ENCODE measurements around the gene C1QTNF3.
"Not testable (repeated sequence)": the region's sequence is repeated elsewhere in the genome, so short reads cannot be mapped to it uniquely, and the experiment has no call there.

The C1QTNF3 gene, protein sequence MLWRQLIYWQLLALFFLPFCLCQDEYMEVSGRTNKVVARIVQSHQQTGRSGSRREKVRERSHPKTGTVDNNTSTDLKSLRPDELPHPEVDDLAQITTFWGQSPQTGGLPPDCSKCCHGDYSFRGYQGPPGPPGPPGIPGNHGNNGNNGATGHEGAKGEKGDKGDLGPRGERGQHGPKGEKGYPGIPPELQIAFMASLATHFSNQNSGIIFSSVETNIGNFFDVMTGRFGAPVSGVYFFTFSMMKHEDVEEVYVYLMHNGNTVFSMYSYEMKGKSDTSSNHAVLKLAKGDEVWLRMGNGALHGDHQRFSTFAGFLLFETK

DNA sequence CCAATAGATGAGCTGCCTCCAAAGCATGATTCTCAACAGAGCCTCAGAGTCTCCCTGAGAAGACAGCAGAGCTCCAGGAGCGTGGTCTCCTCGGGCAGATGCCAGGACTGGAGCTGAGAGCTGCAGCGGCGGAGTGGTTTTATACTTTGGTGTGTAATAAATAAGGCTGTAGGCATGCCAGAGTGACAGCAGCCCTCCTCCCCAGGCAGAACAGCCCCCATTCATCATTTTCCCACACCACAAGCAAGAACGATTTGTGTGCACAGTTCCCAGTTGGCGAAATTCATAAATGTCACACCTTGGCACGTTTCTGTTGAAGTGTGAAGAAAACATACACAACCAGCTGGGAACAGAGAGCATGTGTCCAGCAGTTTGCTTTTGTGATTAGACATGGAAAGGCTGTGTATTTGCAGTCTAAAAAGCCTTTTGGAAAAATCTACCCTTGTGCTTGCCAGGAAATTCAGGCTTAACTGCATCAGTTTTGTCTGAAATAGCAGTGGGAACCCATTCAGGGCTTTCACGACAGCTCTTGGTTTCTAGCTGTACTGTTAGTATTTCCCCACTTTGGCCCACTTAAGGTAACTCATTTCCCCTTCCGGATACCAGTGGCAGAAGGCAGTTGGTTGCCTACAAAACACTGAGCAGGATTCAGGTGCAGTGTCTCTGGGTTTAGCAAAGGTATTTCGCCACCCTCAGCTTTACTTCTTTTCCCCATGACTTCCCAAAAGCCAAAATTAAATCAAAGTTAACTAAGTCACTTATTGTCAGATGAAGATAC, at the start of gene C1QTNF3:
C1QTNF3 (minus strand) TSS at position 115 of the 778 bp plus-strand sequence; CDS start at position 27, 88 bp downstream.
- DNase-seq (ENCODE audit: low spot score) = no peak

DNA sequence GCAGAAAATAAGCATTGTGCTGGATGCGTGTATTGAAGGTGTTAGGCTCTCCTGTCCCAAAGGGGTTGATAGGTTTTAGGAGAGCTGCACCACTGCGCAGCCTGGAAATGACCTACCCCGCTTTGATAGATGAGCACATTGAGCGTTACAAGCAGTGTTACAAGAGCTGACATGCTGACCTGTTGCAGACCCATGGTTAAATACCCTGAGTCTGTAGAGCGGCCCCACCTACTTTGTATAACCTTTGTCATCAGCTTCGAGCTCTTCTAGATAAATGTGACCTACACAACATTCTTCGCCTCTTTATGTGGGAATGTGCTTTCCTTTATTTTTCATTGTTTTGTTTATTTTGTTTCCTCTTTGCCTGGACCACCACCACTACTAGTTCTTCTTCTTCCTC, 48.0 kb upstream of the C1QTNF3 start:
- DNase-seq (ENCODE audit: low spot score) = not testable (repeated sequence)

DNA sequence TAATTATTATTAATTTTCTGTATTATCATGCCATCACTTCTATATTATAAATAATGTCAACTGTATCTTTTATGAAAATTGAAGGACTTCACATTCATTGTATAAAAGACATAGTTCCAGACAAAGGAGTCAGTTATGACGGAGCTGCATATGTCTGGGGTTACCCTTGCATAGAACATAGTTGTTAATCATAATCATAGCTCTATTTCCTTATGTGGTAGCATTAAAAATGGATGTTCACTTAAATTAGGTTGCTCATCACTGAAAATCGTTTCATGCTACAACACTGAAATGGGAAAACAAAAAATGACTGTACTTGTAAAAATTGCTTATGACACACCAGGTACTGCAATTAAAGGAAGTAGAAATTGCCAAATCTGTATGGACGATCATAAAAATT, 46.8 kb upstream of the C1QTNF3 start:
- DNase-seq (ENCODE audit: low spot score) = not testable (repeated sequence)

DNA sequence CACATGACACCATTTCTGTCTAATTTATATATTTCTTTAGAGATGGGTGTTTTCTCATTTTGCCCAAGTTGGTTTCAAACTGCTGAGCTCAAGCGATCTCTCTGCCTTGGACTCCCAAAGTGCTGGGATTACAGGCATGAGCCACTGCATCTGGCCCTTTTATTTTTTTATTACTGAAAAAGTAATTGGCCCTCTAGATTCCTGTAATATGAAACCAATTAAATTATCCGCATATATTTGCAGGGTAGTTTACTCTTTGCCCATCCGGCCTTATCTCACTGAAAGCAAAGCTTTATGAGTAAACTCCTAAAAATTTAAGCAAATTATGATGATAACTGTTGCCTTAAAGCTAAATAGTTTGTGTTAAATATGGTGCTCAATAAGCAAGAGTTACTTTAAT, 44.7 kb upstream of the C1QTNF3 start:
- not testable (repeated sequence) for DNase-seq (ENCODE audit: low spot score)

DNA sequence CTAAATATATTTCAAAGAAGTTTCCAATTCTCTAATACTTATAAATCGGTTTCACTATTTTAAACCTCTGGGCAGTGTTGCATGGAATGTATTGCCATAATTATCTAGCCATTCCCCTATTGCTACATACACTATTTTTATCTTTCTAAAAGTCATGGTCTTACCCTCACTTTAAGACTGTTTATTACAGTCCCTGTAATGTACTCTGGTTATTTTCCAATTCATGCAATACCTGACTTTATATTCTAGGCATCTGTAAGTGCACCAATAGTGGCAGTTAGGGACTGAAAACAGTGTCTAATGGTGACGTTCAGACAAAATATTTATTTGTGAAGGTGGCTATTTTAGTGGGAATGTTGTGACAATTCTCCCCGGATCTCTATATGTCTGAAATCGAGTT, 40.9 kb upstream of the C1QTNF3 start:
- DNase-seq (ENCODE audit: low spot score) = not testable (repeated sequence)

DNA sequence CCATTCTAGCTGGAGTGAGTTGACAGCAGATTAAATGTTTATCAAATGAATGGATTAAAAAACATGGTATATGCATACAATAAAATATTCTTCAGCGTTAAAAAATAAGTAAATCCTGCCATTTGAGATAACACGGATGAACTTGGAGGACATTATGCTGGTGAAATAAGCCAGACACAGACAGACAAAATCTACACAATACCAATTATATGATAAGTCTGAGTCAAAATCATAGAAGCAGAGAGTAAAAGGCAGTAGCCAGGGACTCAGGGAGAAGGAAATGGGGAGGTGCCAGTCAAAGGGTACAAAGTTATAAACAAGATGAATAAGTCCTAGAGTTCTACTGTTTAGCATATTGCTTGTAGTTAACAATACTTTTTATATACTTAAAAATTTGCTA, 36.5 kb upstream of the C1QTNF3 start:
- DNase-seq (ENCODE audit: low spot score) = not testable (repeated sequence)

DNA sequence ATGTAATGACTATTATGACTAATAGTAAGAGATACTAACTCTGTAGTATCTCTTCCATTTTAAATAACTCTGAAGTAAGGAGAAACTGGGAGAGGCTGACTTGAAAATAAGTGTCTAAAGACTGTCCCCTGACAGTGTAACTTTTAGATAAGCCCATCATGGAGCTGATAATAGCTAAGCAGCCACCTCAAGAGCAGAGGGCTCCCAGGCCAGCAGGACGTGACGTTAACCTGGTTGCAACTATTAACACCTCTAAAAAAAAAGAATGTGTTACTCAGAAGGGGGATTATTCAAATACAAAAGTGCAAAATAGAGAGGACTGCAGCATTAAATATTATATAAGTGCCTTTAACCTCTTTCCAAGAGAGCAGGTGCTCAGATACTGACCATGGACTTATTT, 34.6 kb upstream of the C1QTNF3 start:
- not testable (repeated sequence) for DNase-seq (ENCODE audit: low spot score)

DNA sequence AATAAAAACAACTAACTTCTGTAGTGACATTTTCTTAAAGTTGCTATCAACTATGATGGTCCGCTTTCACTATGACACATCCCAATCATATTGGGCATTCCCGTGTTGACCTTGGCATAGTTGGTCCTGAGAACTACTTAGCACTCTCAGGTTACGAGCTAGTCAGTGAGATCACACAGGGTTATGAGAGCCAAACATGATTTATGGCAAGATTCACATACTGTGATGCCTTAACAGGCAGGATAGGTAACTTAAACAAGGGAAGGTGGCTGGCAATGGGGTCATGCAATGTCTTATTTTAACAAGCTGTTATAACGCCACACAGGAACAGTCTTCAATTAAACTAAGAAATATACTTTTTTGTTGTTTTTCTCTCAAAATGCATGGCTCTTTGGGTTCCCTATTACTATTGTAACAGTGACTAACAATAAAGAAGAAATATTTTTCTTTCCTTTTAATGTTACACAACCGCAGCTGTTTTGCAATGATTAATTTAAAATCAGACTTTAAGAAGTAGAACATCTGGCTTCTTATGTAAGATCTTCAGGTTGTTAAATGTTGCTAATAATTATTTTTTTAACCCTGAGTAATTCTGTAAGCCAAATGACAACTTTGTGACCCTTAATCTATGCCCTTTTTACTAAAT, 33.8 kb upstream of the C1QTNF3 start:
- not testable (repeated sequence) for DNase-seq (ENCODE audit: low spot score)

DNA sequence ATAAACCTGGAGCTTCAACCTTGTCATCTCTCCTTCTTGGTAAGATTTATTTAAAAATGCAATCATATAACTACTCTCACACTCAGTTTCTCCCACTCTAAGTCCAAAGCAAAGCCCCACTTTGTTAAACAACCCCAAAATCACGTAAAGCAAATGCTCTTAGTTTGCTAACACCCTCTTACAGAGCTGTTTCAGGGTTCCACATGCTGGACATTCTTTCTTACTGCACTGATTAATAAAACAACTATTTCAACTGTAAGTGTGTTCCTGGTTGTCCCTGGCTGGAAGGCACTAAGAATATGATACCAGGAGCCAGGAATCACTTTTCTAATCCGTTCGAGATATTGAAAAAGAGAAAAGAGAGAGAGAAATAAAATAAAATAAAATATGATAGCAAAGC, 31.5 kb upstream of the C1QTNF3 start:
- not testable (repeated sequence) for DNase-seq (ENCODE audit: low spot score)

DNA sequence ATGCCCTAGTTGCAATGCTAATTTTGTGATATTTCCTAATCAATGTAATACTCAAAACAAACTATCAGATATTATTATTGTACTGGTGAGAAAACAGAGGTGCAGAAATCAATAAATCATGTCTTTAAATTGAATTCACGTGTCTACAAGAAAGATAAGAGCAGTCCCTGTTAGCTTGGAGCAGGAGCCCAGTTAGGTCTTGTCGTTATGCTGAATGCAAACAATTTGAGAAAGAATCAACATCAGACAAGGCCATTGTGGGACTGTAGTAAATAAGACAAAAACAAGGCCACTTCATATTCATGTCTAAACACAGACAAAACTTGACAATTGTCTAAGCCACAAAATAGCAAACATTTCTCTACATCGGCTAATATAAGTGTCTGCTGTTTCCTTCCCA, 31.1 kb upstream of the C1QTNF3 start:
- DNase-seq (ENCODE audit: low spot score) = not testable (repeated sequence)

DNA sequence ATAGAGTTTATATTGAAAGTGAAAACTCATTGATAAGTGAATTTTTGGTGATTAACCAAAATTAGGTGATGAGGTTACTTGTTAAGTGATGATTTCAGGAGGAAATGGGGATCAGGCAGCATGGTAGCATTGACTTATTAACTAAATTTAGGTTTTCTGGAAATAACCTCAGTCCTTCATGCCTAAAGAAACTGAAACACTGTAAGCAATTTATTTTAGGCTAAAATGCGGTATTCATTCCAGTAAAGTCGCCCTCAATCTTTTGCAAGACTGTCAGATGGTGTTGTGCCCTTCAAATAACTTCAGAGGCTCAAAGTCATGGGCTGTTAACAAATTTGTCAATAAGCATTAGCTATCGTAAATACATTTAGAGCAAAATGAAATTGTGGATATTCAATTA, 27.6 kb upstream of the C1QTNF3 start:
- DNase-seq (ENCODE audit: low spot score) = not testable (repeated sequence)

DNA sequence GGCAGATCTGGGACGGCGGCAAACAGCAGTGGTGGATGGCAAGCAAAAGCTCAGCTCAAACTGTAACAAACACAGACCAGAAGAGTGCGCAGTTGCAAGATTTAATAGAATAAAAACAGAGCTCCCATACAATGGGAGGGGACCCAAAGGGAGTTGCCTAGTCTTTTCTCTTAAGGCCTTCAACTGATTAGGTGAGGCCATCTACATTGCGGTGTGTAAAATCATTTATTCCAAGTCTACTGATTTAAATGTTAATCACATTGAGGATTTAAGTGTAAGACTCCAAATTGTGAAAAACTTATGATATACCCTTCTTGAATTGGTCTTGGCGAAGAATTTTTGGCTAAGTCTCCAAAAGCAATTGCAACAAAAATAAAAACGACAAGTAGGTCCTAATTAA, 21.6 kb upstream of the C1QTNF3 start:
- DNase-seq (ENCODE audit: low spot score) = no peak

DNA sequence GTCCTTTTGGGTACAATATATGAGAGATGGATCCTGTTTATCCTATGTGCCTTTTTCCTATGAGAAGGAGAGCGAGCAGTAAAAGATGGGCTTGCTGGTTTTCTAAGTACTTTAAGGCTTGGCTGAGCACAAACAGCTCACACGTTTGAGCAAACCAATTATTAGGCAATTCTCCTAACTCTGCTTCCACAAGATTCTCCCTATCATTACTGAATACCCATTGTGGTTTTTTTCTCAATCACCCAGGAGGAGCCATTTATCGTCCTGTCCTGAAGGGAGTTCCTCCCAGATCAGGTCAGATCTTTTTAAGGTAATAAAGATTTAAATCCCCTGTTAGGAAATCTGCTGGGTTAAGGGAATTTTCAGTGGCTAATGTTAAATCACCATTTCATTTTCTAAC, 19.4 kb upstream of the C1QTNF3 start:
- no peak for DNase-seq (ENCODE audit: low spot score)

DNA sequence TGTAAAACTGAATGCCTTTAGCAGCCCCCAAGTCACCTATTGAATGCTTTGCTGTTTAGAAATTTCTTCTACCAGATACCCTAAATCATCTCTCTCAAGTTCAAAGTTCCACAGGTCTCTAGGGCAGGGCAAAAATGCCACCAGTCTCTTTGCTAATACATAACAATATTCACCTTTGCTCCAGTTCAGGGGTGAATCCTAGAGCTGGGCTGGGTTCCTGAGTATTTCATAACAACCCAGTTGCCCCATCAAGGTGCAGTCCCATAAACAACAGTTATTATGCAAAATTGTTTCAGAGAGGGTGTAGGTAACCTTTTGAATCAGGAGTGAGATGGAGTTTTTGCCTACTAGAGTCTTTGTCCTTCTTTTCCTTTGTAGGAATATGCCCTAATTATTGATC, 19.0 kb upstream of the C1QTNF3 start:
- no peak for DNase-seq (ENCODE audit: low spot score)

DNA sequence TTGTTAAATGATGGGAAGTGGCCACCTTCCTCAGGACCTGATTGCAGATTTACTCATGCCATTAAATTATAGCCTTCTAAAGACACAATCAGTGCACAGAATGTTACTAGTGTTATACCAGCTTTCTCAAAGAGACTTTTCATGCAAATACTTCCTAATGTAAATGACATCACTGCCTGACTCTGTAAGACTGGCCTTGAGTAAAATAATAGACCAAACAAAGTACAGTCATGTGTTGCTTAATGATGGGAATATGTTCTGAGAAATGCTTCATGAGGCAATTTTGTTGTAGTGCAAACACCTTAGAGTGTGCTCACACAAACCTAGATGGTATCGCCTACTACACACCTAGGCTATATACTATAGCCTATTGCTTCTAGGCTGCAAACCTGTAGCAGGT, 17.0 kb upstream of the C1QTNF3 start:
- DNase-seq (ENCODE audit: low spot score) = no peak

DNA sequence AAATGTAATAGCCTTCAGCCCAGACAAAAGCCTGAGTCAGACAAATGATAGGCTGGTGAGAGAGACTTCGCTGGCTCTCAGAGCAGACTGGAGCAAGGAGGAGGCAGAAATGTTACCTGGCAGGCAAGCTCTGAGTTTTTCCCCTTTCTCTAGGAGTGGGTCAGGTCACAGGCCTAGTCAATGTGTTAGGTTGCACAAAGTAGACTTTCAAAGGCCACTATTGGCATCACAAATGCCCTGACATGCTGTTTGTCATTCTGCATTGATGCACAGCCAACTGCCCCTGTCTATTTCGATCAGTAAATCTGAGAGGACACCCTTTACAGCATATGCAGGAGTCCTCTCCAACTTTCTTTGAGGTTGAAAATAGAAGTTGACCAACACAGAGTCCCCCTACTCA, 15.5 kb upstream of the C1QTNF3 start:
- no peak for DNase-seq (ENCODE audit: low spot score)

DNA sequence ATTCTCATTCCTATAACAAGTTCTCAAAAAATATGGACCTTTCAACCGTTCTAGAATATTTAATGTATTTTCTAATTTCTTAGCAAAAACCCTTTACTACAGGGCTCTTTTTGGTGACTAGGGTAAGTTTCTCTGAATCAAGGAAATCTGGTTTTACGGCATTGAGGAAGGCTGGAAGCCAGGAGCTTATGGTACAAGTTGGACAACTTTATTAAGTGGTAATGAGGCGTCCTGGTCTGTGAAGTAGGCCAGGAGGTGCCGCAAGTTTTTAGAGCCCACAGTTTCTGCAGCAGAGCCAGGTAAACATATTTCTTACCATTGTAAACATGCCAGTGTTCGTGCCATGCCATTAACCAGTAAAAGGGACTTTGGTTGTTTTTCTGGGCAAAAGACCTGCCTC, 14.6 kb upstream of the C1QTNF3 start:
- no peak for DNase-seq (ENCODE audit: low spot score)

DNA sequence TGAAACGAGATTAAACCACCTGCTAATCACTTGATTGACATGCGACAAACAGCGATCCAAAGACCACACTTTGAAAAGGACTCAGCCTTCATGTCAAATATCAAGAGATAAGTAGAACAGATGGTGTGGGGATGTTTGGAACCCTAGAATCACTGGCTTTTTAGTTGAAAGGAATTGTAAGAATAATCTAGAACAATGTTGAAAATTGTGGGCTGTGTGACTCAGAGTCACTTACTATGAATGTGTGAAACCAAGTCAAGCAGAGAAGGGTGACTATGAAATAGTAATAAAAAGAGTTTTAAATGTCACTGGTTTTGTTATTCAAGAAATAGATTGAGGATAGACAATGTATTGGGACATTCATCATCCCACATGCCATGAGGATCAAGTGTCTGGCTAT, 14.1 kb upstream of the C1QTNF3 start:
- no peak for DNase-seq (ENCODE audit: low spot score)

DNA sequence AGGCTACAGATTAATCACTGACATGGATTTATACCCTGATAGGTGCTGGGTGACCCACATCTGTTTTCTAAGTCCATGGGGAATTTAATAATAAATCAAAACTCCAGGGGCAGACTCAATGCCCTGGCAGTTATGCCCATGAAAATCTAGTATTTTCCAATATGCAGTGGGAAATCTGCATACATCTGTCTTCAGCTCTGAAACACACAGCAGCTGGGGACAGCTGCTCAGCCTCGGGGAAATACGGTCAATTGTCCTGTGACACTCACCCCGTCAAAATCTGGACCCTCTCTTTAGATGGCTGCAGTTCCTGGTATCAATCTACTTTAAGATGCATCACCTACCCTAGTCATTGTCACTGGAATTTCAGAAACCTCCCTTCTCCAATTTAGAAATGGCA, 12.7 kb upstream of the C1QTNF3 start:
- DNase-seq (ENCODE audit: low spot score) = no peak

DNA sequence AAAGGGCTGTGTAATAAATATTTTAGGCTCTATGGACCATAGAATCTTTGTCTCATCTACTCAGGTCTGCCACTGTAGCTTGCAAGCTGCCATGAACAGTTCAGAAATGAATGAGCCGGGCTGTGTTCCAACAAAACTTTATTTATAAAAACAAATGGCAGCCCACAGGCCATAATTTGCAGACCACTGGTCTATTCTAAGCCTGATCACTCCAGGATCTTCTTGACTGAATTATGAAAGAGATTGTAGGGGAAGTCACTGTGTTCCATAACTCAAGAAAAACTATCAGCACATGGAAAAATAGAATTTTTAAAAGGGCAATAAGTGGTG, 11.4 kb upstream of the C1QTNF3 start:
- DNase-seq (ENCODE audit: low spot score) = no peak

DNA sequence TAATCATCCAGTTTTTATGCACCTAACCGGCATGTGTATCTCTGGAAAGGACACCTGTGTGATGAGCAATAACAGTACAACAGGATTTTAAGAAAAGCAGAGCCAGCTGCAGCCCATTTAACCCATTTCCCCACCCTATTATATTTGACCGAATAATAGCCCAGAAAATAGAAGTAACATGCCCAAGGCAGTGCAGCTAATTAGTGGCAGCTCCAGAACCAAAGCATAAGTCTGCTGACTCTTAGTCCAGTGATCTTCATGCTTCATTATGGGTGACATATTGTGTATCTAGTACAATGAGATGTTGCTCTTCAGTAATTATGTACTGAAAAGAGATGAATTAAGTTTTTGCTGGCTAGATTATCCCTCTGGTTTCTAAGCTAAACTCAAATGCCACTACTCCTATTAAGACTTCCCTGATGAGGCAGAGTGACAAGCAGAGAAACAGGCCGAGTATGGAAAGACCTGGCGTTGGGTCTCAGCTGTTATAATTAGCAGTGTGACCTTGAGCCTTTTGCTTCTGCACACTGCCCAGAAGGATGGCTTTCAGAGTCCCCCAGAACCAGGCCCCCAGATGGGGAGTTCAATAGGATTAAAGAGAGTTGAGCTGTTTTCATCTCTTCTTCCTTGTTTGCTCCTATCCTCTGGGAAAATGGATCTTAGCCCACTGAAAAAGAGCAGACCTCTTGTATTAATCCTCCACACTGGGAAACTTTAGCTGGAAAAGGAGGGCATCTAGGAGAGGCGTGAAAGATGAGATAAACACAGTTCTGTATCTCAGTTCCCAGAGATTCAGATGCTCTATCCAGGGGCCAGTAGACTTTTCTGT, 10.8 kb upstream of the C1QTNF3 start:
- no peak for DNase-seq (ENCODE audit: low spot score)

DNA sequence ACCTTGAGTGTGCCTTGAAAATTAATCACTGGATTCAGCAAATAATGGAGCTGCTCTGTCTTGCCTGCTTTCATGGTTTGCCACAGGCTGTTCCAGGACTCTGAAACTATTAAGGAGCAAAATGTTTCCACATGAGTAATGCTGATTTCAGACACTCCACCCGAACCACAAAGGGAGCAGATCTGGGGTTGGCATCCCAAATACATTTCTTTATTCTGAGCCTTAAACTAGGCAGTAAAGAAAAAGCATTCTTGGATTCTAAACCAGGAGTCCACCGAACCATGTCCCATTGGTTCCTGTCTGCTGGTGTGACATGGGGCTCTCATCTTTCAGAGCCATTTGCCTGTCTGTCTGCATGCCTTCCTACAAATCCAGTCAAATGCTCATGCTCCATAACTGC, 10.1 kb upstream of the C1QTNF3 start:
- DNase-seq (ENCODE audit: low spot score) = no peak
